Stimulated activated CD4-positive, alpha-beta T cell treated with anti-CD3 and anti-CD28 coated beads, TNF-alpha, amount 100 ng/mL, for 1 hour (primary cell): ENCODE results near the gene PDZK1IP1.
"Not testable (repeated sequence)": the region's sequence is repeated elsewhere in the genome, so short reads cannot be mapped to it uniquely, and the experiment has no call there.

Experiments used
- DNase-seq, 3 donors: peaks; one replicate each; pipeline ENCODE4 v3.0.0-alpha.2; 2020; ENCODE audit warnings: low read depth in 3 of 3, low spot score in 1 of 3

PDZK1IP1 gene

GRCh38 chr1:47223921-47224675, 34.3 kb upstream of the PDZK1IP1 start:
- DNase-seq = no peak

- no peak for DNase-seq
Observed at GRCh38 chr1:47223174-47223920, 33.5 kb upstream of the PDZK1IP1 start.

DNA sequence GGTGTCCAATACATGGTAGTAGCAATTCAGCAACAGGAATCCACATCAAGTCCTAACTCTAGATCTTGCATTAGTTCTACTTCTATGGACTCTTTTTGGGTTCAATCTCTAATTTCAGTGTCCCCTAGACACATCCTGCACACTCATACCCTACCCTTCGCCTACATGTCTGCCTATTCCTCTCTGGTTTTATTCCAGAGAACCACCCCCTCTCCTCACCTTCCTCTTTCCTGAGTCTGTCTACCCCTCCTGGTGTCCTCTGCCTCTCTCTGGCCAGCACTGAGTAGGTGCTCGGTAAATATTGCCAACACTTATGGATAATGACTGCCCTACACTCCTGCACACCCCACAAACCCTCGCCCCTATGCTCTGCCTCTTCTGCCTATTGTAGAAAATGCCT, 32.6 kb upstream of the PDZK1IP1 start:
- no peak for DNase-seq

DNA sequence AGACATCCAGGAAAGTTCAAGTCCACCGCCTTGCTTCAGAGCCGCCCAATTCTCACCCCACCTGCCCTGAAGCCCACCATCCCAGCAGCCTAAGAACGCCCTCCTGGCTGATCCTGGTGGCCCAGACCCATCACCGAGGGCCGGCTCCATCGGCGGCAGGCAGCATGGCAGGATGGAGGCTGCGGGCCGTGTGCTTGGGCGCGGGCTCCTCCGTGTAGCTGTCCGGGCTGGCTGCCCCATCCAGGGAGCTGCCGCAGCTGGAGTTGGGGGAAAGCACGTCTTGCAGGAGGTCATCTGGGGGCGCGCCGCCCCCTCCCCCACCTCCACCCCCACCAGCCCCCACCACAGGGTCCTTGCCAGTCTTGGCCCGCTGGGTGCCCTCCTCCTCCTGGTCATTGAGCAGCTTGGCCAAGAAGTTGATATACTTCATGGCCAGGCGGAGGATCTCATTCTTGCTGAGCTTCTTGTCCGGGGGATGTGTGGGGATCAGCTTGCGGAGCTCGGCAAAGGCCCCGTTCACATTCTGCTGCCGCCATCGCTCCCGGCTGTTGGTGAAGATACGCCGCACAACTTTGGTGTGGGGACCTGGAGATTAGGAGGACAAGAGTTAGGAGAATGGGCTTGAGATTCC, 29.9 kb upstream of the PDZK1IP1 start:
- no peak for DNase-seq

GRCh38 chr1:47219001-47219400, 29.2 kb upstream of the PDZK1IP1 start:
- no peak for DNase-seq

DNA sequence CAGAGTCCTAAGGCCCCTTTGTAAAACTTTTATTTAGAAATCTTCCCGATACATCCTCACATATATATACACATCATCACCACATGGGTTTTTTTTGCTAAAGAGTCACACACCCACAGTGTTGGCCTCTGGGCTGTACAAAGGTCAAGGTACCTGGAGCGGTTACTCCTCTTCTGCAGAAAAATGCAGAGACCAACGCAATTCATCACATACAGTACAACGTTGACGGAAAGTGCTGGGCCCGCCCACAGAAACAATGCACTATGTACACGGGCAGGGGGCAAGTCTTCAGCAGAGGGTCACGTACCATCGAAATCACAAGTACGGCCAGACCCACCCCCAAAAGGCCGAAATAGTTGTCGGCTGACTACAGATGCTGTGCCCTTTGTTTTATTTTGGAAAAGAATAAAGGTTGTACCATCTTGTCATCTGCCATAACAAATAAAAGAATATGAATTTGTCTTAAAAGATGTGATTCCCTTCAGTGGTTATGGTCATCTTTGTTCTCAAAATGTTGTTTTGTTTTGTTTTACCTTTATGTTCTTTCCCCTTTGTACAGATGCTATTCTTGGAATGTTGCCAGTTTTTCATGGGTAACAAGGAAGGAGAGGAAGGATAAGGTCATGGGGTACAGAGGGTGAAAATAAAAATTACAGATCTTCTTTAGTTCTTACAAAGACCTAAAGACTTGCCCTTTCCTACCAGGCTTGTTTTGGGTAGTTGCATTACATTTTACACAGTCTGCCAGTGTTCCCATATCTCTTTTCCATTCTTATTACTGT, 26.6 kb upstream of the PDZK1IP1 start:
- DNase-seq = no peak

DNA sequence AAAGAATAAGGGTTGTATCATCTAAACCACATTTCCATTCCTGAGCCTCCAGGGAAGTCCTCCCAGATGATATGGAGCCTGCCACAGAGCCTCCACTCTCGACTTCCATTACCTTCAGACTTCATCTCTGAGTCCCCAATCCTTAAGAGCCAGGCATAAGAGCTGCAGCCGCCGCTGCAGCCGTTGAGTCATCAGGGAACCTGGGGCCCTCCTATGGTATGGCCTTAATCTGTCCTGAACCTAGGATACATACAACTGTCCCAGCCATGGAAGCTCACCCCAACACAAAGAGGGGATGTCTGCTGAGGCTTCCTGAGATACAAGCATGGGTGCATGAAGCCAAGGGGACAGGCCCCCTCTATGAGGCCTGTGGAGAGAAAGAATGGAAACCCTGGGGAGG, 25.9 kb upstream of the PDZK1IP1 start:
- no peak for DNase-seq

GRCh38 chr1:47214549-47214948, 24.7 kb upstream of the PDZK1IP1 start:
- no peak for DNase-seq

GRCh38 chr1:47213230-47213963, 23.6 kb upstream of the PDZK1IP1 start:
- no peak for DNase-seq

DNA sequence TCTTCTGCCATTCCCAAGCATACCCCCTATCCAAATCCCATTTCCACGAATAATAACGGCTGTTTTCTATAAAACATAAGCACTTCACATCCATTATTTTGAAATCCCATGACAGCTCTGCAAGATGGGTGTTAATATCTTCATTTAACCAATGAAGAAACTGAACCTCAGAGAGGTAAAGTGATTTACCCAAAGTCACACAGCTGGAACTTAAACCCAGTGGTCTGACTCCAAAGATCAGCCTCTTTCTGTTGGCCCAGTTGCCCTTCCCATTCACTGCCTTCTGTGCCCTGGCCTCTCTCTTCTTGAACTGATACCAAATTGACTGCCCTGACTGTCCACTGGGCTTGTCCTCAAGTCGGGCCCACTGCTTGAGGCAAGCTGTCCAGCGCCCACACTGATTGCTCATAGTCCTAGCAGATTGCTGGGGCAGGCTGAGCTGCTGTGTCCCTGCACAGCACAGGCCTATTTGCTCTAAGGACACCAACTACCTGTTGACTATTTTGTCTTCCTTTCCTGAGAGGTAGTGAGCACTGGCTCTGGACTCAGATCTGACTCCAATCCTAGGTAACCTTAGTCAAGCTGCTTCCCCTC, 22.9 kb upstream of the PDZK1IP1 start:
- DNase-seq = no peak

- DNase-seq = no peak
Observed at GRCh38 chr1:47211796-47212269, 22.0 kb upstream of the PDZK1IP1 start.

GRCh38 chr1:47210666-47211065, 20.8 kb upstream of the PDZK1IP1 start:
- DNase-seq = no peak

DNA sequence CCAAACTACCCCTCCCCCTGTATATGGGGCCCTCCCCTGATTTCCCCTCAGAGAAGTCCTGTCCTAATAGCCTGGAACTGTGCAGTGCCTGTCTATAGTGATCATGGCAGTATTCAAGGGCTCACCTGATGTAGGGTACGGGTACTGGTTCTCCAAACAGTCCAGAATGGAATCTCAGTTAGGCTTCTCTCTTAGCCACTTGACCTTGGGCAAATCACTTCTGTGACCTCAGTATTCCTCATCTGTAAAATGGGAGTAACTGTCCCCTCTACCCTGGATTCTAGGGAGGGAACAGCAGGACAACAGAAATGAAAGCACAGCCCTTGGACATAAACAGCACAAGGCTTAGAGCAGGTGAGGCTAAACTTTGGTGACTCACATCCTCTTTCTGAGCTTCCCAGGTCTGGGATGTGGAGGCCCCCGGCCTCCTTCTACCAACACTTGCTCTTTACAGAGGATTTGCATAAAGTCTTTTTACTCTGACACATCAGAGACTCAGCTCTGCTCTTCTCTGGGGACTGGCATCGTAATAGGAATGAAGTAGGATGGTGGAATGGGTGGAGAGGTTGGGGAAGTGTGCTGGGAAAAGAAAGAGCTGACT, 20.0 kb upstream of the PDZK1IP1 start:
- no peak for DNase-seq

DNA sequence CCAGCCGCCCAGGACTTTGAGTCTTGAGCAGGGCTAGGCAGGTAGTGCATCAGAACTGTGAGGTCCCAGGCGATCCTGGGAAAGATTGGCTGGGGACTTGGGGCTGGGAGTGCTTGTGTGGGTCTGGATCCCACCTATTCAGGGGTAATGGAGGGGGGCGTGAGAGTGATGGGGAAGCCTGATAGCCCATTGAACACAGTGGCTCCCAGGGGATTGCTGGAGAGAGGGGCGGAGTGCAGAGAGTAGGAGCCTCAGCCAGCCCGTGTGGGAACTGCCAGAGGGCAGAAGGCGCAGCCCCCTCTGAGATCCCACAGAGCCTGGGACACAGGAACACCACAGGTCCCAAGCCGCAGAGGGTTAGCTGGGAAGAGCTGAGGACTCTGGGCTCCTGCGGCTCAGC, 19.3 kb upstream of the PDZK1IP1 start:
- DNase-seq = no peak

- no peak for DNase-seq
Observed at GRCh38 chr1:47208374-47208850, 18.6 kb upstream of the PDZK1IP1 start.

DNA sequence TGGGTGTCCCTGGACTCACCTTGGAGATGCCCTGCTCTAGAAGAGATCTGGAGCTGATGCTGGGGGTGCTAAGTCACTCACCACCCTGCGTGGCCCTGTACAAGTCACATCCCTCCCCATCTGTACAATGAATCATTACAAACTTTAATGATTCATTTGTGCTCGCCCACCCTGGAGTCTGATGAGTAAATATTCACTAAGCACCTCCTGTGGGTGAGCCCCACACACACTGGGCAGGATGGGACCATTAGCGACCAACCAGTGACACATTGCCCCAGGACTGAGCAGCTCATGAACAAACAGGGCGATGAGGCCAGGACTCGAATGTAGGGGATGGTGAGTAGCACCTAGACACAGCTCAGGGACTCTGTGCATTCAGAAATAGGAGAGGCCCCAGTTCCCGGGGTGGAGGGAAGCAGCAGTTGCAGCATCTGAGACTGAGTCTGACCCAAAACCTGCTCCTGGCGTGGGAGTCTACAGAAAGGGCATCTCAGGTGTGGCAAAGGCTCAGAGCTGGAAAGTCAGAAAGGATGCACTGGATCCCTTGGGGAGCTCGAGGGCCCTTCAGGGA, 18.1 kb upstream of the PDZK1IP1 start:
- no peak for DNase-seq

- no peak for DNase-seq
Observed at GRCh38 chr1:47205918-47206317, 16.1 kb upstream of the PDZK1IP1 start.

DNA sequence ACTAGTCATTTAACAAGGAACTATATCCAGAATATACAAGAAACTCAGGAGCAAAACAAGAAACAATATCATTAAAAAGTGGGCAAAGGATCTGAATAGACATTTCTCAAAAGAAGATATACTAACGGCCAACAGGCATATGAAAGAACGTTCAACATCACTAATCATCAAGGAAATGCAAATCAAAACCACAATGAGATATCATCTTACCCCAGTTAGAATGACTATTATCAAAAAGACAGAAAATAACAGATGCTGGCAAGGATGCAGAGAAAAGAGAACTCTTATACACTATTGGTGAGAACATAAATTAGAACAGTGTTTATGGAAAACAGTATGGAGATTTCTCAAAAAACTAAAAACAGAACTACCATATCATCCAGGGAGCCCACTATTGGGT, 13.7 kb upstream of the PDZK1IP1 start:
- DNase-seq = not testable (repeated sequence)

DNA sequence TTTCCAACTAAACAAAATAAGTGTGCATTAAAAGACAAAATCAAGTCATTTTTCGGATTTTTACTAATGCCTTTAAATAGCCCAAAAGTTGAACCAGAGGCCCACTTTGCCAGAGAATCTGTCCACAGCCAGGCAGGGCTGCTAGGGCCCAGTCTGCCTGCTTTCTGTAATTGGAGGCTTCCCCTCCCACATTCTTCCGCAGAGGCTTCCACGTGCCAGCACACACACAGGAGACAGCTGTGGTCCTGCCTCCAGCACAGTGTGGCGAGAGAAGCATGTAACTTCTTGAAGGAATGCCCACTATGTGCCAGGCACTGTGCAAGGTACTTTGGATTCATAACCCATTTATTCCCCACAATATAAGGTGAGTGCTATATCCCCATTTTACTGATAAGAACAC, 11.3 kb upstream of the PDZK1IP1 start:
- no peak for DNase-seq
